Keratinocyte (primary cell): ENCODE data around the gene C1QTNF12. TPM values are rescaled to one million over a fixed set of nuclear protein-coding genes. Genes with fewer than 3 reads are reported as not detected.

Experiments
- DNase-seq: peaks from one replicate; pipeline ENCODE4 v3.0.0-alpha.2; 2011; ENCODE audit warnings: low read depth, missing footprints, low spot score
- FAIRE-seq: peaks from 2 replicates; lab custom pipeline; 2011; peaks lifted over from hg19 to GRCh38; lab: Jason Lieb, UNC
- H2AFZ ChIP-seq: 2 replicates; pipeline ENCODE4 v1.6.0; 2012; ENCODE audit warnings: low read length, control low read depth, inconsistent platforms; ENCODE audit not compliant: control insufficient read depth
- H3K27ac ChIP-seq: 2 replicates; pipeline ENCODE4 v1.5.1; 2011; ENCODE audit warnings: low read length; ENCODE audit not compliant: control insufficient read depth, insufficient read depth
- H3K27me3 ChIP-seq: 3 replicates; pipeline ENCODE4 v1.6.0; 2011; ENCODE audit warnings: low read length; ENCODE audit not compliant: control insufficient read depth, insufficient read depth; ENCODE audit errors: extremely low read depth
- H3K36me3 ChIP-seq, 2 experiments: 2 replicates in 1 of 2; 3 replicates in 1 of 2; pipeline ENCODE4 v1.5.1; 2011; ENCODE audit warnings: low read length in 2 of 2, mild to moderate bottlenecking in 1 of 2; ENCODE audit not compliant: control insufficient read depth in 2 of 2, insufficient read depth in 2 of 2; ENCODE audit errors: extremely low read depth in 1 of 2
- H3K4me1 ChIP-seq: 3 replicates; pipeline ENCODE4 v1.5.1; 2011; ENCODE audit warnings: low read length; ENCODE audit not compliant: control insufficient read depth, insufficient read depth; ENCODE audit errors: extremely low read depth
- H3K4me2 ChIP-seq: 3 replicates; pipeline ENCODE4 v1.6.0; 2011; ENCODE audit warnings: low read depth, low read length; ENCODE audit not compliant: control insufficient read depth, insufficient read depth; ENCODE audit errors: extremely low read depth
- H3K4me3 ChIP-seq, 3 experiments: fragments of 200-600 bp in 1 of 3; sonication (generic) in 1 of 3; 2 replicates in 2 of 3; 3 replicates in 1 of 3; pipeline ENCODE4 v1.5.1; 2011 to 2016; ENCODE audit warnings: low read length in 3 of 3, mild to moderate bottlenecking in 3 of 3, control low read depth in 2 of 3, inconsistent platforms in 1 of 3, low read depth in 1 of 3, mixed read lengths in 1 of 3, mixed run types in 1 of 3, moderate library complexity in 1 of 3; ENCODE audit not compliant: control insufficient read depth in 2 of 3, insufficient read depth in 2 of 3; ENCODE audit errors: extremely low read depth in 1 of 3
- H3K79me2 ChIP-seq: 2 replicates; pipeline ENCODE4 v1.6.0; 2012; ENCODE audit warnings: low read length; ENCODE audit not compliant: control insufficient read depth, insufficient read depth
- H3K9ac ChIP-seq: 3 replicates; pipeline ENCODE4 v1.6.0; 2011; ENCODE audit warnings: low read length; ENCODE audit not compliant: control insufficient read depth, insufficient read depth; ENCODE audit errors: extremely low read depth
- H3K9me1 ChIP-seq: 3 replicates; pipeline ENCODE4 v1.6.0; 2011; ENCODE audit warnings: low read length; ENCODE audit not compliant: control insufficient read depth, insufficient read depth; ENCODE audit errors: extremely low read depth
- H3K9me3 ChIP-seq: 2 replicates; pipeline ENCODE4 v1.5.1; 2012; ENCODE audit warnings: low read depth, low read length; ENCODE audit not compliant: control insufficient read depth
- H4K20me1 ChIP-seq: 3 replicates; pipeline ENCODE4 v1.6.0; 2011; ENCODE audit warnings: low read length; ENCODE audit not compliant: control insufficient read depth, insufficient read depth; ENCODE audit errors: extremely low read depth
- CTCF ChIP-seq, 3 experiments: IDR thresholded peaks in 1 of 3; conservative IDR thresholded peaks in 1 of 3; optimal IDR thresholded peaks in 1 of 3; 2 replicates in 2 of 3; 3 replicates in 1 of 3; pipeline versions ENCODE3 to v1.5.1; 2011; ENCODE audit warnings: low read length in 3 of 3, mild to moderate bottlenecking in 3 of 3, moderate library complexity in 2 of 3, control low read depth in 1 of 3, inconsistent platforms in 1 of 3; ENCODE audit not compliant: insufficient read depth in 2 of 3; ENCODE audit errors: extremely low read depth in 1 of 3
- EZH2 ChIP-seq: IDR thresholded peaks from one replicate; pipeline ENCODE4 v1.6.1; 2012; ENCODE audit warnings: inconsistent platforms, mild to moderate bottlenecking, low read length, moderate library complexity
- dilution Hi-C: fragments of 300-500 bp; cut with MboI; formaldehyde crosslinking; loops from one replicate; pipeline ENCODE4 v1.7.0; 2020; ENCODE audit warnings: low sequenced_read_pairs; ENCODE audit not compliant: extremely low pct_ligation_motif_present
- polyA plus RNA-seq, 5 experiments: library from polyadenylated mRNA; depleted of rRNA in 3 of 5; stranded (reverse) in 3 of 5; stranded (forward) in 1 of 5; unstranded in 1 of 5; fragments of >200 nt; gene quantifications; 1 replicate in 1 of 5; 2 replicates in 3 of 5; 3 replicates in 1 of 5; pipeline versions ENCODE4 v1.2.1 to v1.2.3, GENCODE V29; 2011 to 2012; ENCODE audit warnings: missing spikeins in 2 of 5, low read depth in 1 of 5, low replicate concordance in 1 of 5

C1QTNF12 gene
- polyA plus RNA-seq, 1 donor (not counting 4 experiments of a cell fraction or from before 2014, with no cell fraction given), result 0.18 TPM

GRCh38 chr1:1243807-1244191 lies 2.7 kb downstream of the C1QTNF12 start:
- Histone ChIP-seq H4K20me1 (no peaks in the 10 kb centered on the region), H3K4me2 (no peak overlapping the region), H3K79me2 (no peaks in the 10 kb centered on the region), H3K9me1 (no peaks in the 10 kb centered on the region), H3K9ac (no peak overlapping the region), H3K27me3 (peaks cover 20% of the 10 kb centered on the region), H3K4me1 (peaks cover 4% of the 10 kb centered on the region), H3K36me3 (no peaks in the 10 kb centered on the region), H2AFZ (no peak overlapping the region), H3K27ac (no peak overlapping the region), H3K4me3 (no peak overlapping the region), H3K9me3 (no peaks in the 10 kb centered on the region)
- dilution Hi-C loops, result no loop called here
- FAIRE-seq (no peak), DNase-seq (no peak)
- no peak for TF ChIP-seq CTCF (optimal IDR thresholded peaks at IDR 0.05 in 1 of 3, IDR thresholded peaks at IDR 0.05 in 1 of 3, conservative IDR thresholded peaks at IDR 0.05 in 1 of 3; ENCODE audit: extremely low read depth in 1 of 3, insufficient read depth in 2 of 3, low read length in 3 of 3)
- no peak for TF ChIP-seq EZH2

GRCh38 chr1:1243266-1243660 lies 3.3 kb downstream of the C1QTNF12 start:
- H3K9me3 ChIP-seq, result no peaks in the 10 kb centered on the region
- no peaks in the 10 kb centered on the region for H4K20me1 ChIP-seq
- FAIRE-seq (no peak), DNase-seq (no peak)
- dilution Hi-C loops, result no loop called here
- H3K27me3 ChIP-seq, result peaks cover 20% of the 10 kb centered on the region
- no peak overlapping the region for H3K27ac ChIP-seq
- no peak for TF ChIP-seq EZH2
- no peak for TF ChIP-seq CTCF (optimal IDR thresholded peaks at IDR 0.05 in 1 of 3, IDR thresholded peaks at IDR 0.05 in 1 of 3, conservative IDR thresholded peaks at IDR 0.05 in 1 of 3; ENCODE audit: extremely low read depth in 1 of 3, insufficient read depth in 2 of 3, low read length in 3 of 3)
- H3K9ac ChIP-seq, result no peak overlapping the region
- no peaks in the 10 kb centered on the region for H3K9me1 ChIP-seq
- H3K79me2 ChIP-seq, result no peaks in the 10 kb centered on the region
- no peaks in the 10 kb centered on the region for H3K36me3 ChIP-seq
- no peak overlapping the region for H2AFZ ChIP-seq
- H3K4me3 ChIP-seq, result no peak overlapping the region
- H3K4me2 ChIP-seq, result no peak overlapping the region
- peaks cover 10% of the 10 kb centered on the region for H3K4me1 ChIP-seq
